Fibroblast of lung (primary cell): ENCODE results near the gene L3MBTL2. TPM values are rescaled to one million over a fixed set of nuclear protein-coding genes. Genes with fewer than 3 reads are reported as not detected.

Experiments
- DNase-seq, 2 donors: peaks; one replicate each; pipeline versions ENCODE4 v3.0.0 to v3.0.0-alpha.2; 2010; ENCODE audit warnings: low read depth in 2 of 2
- H2AFZ ChIP-seq: 2 replicates; pipeline ENCODE4 v1.5.1; 2012; ENCODE audit warnings: low read length, control low read depth, inconsistent platforms
- H3K27ac ChIP-seq: 2 replicates; pipeline ENCODE4 v1.5.1; 2011; ENCODE audit warnings: low read length, control low read depth; ENCODE audit not compliant: insufficient read depth
- H3K27me3 ChIP-seq: 2 replicates; pipeline ENCODE4 v1.5.1; 2011; ENCODE audit warnings: mild to moderate bottlenecking, low read length; ENCODE audit not compliant: control insufficient read depth, insufficient read depth
- H3K36me3 ChIP-seq: 2 replicates; pipeline ENCODE4 v1.5.1; 2011; ENCODE audit warnings: low read length; ENCODE audit not compliant: control insufficient read depth, insufficient read depth
- H3K4me1 ChIP-seq: 2 replicates; pipeline ENCODE4 v1.5.1; 2011; ENCODE audit warnings: low read length; ENCODE audit not compliant: control insufficient read depth, insufficient read depth; ENCODE audit errors: extremely low read depth
- H3K4me2 ChIP-seq: 2 replicates; pipeline ENCODE4 v1.5.1; 2011; ENCODE audit warnings: low read length, control low read depth; ENCODE audit not compliant: insufficient read depth; ENCODE audit errors: extremely low read depth
- H3K4me3 ChIP-seq, 4 experiments: fragments of 200-600 bp in 1 of 4; sonication (generic) in 1 of 4; replicated peaks in 1 of 4; 2 replicates each; pipeline ENCODE4 v1.5.1; 2011 to 2016; ENCODE audit warnings: low read length in 4 of 4, low read depth in 3 of 4, mild to moderate bottlenecking in 3 of 4, control low read depth in 2 of 4, inconsistent platforms in 1 of 4, mixed read lengths in 1 of 4; ENCODE audit not compliant: insufficient read depth in 1 of 4; ENCODE audit errors: control extremely low read depth in 1 of 4
- H3K79me2 ChIP-seq: 2 replicates; pipeline ENCODE4 v1.5.1; 2012; ENCODE audit warnings: mild to moderate bottlenecking, low read length, inconsistent platforms; ENCODE audit not compliant: control insufficient read depth, insufficient read depth
- H3K9ac ChIP-seq: 2 replicates; pipeline ENCODE4 v1.5.1; 2011; ENCODE audit warnings: mild to moderate bottlenecking, low read length, control low read depth; ENCODE audit not compliant: insufficient read depth
- H3K9me3 ChIP-seq: 2 replicates; pipeline ENCODE4 v1.5.1; 2012; ENCODE audit warnings: low read depth, low read length; ENCODE audit not compliant: control insufficient read depth, insufficient read depth
- H4K20me1 ChIP-seq: 2 replicates; pipeline ENCODE4 v1.5.1; 2011; ENCODE audit warnings: low read length; ENCODE audit not compliant: control insufficient read depth, insufficient read depth; ENCODE audit errors: extremely low read depth
- EZH2 ChIP-seq: IDR thresholded peaks from 2 replicates; pipeline ENCODE4 v1.5.1; 2012; ENCODE audit warnings: low read length, control low read depth, mild to moderate bottlenecking; ENCODE audit errors: missing control alignments
- polyA plus RNA-seq, 2 donors: library from polyadenylated mRNA; depleted of rRNA in 1 of 2; stranded (reverse) in 1 of 2; unstranded in 1 of 2; fragments of >200 nt; gene quantifications; 2 replicates each; pipeline ENCODE4 v1.2.1, GENCODE V29; 2011 to 2012; ENCODE audit warnings: missing spikeins in 1 of 2
- total RNA-seq: library from RNA; depleted of rRNA; stranded (reverse); fragments of >200 nt; gene quantifications from 2 replicates; pipeline ENCODE4 v1.2.1, GENCODE V29; 2014
- TF ChIP-seq, protein P1 (sequence below), 2 donors: IDR thresholded peaks in 1 of 2; conservative IDR thresholded peaks in 1 of 2; 1 replicate in 1 of 2; 2 replicates in 1 of 2; pipeline ENCODE4 v1.5.1; 2011 to 2012; ENCODE audit warnings: low read length in 2 of 2, control low read depth in 1 of 2, inconsistent platforms in 1 of 2, low read depth in 1 of 2, mild to moderate bottlenecking in 1 of 2

The L3MBTL2 gene
- total and polyA plus RNA-seq, 2 donors (not counting 1 experiment from before 2014, with no cell fraction given), result 16.0 to 19.3 TPM

DNA sequence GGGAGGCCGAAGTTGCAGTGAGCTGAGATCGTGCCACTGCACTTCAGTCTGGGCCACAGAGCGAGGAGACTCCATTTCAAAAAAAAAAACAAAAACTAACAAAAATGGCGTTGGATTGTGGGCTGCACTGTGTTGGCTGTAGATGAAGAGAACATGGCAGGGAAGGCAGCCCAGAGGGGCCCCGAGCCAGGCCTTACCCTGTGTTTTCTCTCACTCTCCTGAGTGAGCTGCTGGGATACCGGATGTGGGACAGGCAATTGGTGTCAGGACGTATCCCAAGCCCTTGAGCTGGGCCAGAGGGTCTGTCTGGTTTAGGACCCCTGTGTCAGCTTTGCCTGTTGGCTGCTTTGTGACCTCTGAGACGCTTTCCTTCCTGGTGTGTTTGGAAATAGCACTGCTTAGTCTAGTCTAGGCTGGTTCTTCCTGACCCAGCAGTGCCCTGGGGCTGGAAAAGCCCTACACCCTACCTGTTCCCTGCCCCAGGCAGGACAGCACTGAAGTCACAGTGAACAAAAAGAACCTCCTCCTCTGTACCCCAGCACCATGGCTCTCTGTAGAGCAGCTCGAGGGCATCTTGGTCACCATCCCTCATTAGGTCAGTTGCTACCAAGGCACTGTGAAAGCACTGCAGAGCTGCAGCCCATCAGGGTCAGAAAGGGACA is 17.9 kb downstream of the L3MBTL2 start:
- Histone ChIP-seq H3K9ac (no peak overlapping the region), H3K4me1 (no peaks in the 10 kb centered on the region), H3K4me3 (no peak overlapping the region), H3K79me2 (no peaks in the 10 kb centered on the region), H4K20me1 (no peaks in the 10 kb centered on the region), H3K9me3 (no peaks in the 10 kb centered on the region), H3K4me2 (no peak overlapping the region), H2AFZ (no peak overlapping the region), H3K27me3 (no peaks in the 10 kb centered on the region), H3K27ac (no peak overlapping the region), H3K36me3 (peaks cover 21% of the 10 kb centered on the region)
- DNase-seq, result no peak
- no peak for TF ChIP-seq EZH2
- TF ChIP-seq, protein P1, sequence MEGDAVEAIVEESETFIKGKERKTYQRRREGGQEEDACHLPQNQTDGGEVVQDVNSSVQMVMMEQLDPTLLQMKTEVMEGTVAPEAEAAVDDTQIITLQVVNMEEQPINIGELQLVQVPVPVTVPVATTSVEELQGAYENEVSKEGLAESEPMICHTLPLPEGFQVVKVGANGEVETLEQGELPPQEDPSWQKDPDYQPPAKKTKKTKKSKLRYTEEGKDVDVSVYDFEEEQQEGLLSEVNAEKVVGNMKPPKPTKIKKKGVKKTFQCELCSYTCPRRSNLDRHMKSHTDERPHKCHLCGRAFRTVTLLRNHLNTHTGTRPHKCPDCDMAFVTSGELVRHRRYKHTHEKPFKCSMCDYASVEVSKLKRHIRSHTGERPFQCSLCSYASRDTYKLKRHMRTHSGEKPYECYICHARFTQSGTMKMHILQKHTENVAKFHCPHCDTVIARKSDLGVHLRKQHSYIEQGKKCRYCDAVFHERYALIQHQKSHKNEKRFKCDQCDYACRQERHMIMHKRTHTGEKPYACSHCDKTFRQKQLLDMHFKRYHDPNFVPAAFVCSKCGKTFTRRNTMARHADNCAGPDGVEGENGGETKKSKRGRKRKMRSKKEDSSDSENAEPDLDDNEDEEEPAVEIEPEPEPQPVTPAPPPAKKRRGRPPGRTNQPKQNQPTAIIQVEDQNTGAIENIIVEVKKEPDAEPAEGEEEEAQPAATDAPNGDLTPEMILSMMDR (conservative IDR thresholded peaks at IDR 0.05 in 1 of 2, IDR thresholded peaks at IDR 0.05 in 1 of 2; ENCODE audit: low read depth in 1 of 2, low read length in 2 of 2), result no peak

DNA sequence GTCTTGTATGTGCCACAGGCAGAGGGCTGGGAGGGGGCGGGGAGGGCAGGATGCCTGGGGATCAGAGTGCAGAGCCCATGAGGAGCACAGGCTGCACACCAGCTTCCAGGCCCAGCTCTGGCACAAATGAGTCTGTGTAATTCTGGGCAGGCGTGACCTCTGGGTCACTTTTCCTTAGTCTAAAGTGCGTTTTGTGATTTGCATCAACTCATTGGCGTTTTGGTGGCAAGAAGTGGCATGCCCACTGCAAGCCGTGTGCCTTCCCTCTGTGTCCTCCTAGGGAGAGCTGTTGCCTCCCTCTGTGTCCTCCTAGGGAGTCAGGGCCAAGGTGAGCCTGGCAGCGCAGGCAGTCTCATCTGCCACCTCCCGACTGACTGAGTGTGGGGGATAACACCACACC is 18.4 kb downstream of the L3MBTL2 start:
- no peak overlapping the region for H3K27ac ChIP-seq
- H3K4me2 ChIP-seq, result no peak overlapping the region
- no peaks in the 10 kb centered on the region for H3K79me2 ChIP-seq
- no peak overlapping the region for H3K9ac ChIP-seq
- no peaks in the 10 kb centered on the region for H3K27me3 ChIP-seq
- no peak overlapping the region for H3K4me3 ChIP-seq
- H3K36me3 ChIP-seq, result peaks cover 21% of the 10 kb centered on the region
- no peaks in the 10 kb centered on the region for H3K9me3 ChIP-seq
- DNase-seq, result no peak
- no peaks in the 10 kb centered on the region for H3K4me1 ChIP-seq
- H4K20me1 ChIP-seq, result no peaks in the 10 kb centered on the region
- no peak overlapping the region for H2AFZ ChIP-seq
- no peak for TF ChIP-seq EZH2
- TF ChIP-seq, protein P1 (conservative IDR thresholded peaks at IDR 0.05 in 1 of 2, IDR thresholded peaks at IDR 0.05 in 1 of 2; ENCODE audit: low read depth in 1 of 2, low read length in 2 of 2), result no peak

DNA sequence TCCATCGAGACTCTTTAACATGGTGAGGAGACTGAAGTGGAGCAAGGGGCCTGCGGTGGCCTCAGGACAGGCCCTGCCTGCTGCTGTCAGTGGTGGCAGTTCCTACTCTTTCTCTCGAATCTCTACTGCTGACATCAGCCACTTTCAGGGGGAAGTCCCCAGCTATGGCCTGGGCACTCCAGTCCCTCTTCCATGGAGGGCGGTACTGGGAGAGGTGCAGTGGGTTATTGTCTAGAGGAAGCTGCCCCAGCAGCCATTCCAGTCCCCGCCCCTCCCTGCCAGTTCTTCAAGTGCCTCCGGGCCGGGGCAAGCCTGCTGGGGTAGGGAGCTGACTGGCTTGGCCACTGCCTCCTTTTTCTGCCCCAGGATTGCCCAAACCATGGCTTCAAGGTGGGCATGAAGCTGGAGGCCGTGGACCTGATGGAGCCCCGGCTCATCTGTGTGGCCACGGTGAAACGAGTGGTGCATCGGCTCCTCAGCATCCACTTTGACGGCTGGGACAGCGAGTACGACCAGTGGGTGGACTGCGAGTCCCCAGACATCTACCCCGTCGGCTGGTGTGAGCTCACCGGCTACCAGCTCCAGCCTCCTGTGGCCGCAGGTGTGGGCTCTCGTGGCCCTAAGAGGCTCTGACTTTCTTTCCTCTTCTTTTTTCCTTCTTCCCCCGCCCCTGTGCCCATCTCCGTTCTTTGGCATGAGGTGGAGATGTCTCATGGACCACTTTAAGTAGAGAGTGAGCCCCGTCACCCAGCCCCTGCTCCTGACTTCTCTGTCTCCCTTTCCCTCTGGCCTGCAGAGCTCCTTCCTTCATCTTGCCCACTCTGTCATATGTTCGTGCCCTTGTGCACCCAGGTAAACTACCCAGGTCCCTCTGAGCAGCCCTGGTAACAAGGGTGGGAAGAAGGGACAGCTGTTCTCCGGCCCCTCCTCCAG is 21.9 kb downstream of the L3MBTL2 start:
- no peak overlapping the region for H3K4me2 ChIP-seq
- no peaks in the 10 kb centered on the region for H3K9me3 ChIP-seq
- no peak overlapping the region for H3K9ac ChIP-seq
- H3K4me3 ChIP-seq, result no peak overlapping the region
- no peak for DNase-seq
- no peaks in the 10 kb centered on the region for H3K27me3 ChIP-seq
- no peaks in the 10 kb centered on the region for H4K20me1 ChIP-seq
- H3K4me1 ChIP-seq, result no peaks in the 10 kb centered on the region
- no peak overlapping the region for H3K27ac ChIP-seq
- no peak overlapping the region for H2AFZ ChIP-seq
- no peak for TF ChIP-seq EZH2
- TF ChIP-seq, protein P1 (conservative IDR thresholded peaks at IDR 0.05 in 1 of 2, IDR thresholded peaks at IDR 0.05 in 1 of 2; ENCODE audit: low read depth in 1 of 2, low read length in 2 of 2), result no peak
- H3K36me3 ChIP-seq, result peaks cover 22% of the 10 kb centered on the region
- H3K79me2 ChIP-seq, result no peaks in the 10 kb centered on the region
